ENCODE data around the gene MGME1.

MGME1 gene

DNA sequence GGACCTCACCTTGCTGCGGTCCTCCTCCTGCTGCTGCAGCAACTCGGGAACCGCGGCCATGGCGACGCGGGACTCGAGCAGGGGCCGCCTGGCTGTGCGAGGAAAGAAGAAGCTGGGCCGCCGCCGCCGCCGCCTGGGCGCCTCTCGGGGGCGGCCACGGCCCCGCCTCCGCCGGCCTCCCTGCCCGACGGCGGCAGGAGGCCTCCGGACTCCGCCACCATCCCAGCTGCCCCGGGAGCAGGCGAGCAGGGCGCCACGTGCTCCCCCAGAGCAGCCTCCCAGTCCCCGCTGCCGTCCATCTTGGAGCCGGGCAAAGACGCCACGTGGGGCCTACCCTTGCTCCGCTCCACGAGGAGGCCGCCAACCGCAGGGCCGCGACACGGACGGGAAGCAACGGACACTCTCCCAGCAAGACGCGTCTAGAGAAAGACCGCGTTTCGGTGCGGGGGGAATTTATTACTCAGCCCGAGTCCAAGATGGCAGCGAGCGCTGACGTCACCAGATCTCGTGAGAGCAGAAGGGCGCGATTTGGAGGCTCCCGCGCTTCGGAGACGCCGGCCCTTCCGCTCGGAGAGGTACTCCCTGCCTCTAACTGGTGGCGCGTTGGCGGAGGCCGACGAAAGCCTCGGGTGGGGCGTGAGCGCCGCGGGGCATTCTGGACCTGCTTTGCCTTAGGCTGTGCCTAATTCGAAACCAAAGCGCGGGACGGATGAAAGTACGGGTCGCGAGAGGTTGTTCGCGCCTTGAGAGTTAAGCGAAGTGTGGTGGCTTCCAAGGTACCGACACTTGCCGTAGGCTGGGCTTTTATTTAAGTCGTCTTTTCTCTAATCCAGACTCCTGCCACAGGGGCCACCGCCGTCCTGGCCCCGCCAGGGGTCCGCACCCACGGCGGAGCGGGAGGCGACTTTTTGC lies at the start of gene MGME1, which contains the start of gene SNX5:
Gene MGME1 (plus strand): TSS at position 653 of the 912 bp plus-strand sequence. CDS start 842 bp downstream, outside the sequence.
Gene SNX5 (minus strand): TSS at position 429 of the 912 bp plus-strand sequence. CDS start 369 bp downstream, at position 60.
- DNase-seq (ENCODE audit: low spot score) = peak; percentile 99

GRCh38 chr20:17919149-17919548 lies 49.7 kb upstream of the MGME1 start:
- DNase-seq (ENCODE audit: low spot score) = no peak

GRCh38 chr20:17921774-17922173 lies 47.0 kb upstream of the MGME1 start:
- no peak for DNase-seq (ENCODE audit: low spot score)

DNA sequence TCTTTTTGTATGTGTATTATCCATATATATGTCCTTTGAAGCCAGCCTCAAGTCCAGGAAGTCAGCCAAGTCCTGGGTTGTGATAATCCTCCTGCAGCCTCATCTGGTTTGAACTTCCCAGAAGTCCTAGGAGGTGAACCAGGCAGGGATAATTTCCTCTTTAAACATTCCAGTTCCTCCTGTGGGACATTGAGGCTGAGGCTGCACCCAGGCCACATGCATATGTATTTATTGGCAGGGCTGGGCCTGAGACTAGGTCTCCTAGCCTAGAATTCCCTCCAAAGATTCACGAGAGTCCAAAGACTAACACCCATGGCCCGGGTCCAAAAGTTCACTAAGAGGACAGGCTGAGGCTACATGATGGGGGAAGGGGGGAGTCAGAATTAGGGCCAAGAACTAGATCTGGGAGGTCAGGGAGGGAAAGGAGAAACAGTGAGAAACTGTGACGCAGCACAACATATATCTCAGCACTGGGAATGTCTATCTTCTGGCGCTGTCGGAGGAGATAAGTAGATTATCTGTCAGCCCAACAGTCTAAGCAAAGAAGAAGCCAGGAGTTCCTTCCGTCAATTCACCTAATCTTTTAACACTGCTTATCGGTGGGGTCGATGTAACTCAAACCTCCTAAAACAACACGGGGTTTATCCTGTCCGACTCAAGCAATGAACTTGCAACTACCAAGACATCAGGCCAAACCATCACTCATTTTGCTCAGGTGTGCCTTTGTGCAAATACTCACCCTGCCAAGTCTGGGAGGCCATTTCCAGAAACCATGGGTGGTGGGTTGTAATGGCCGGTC lies 43.5 kb upstream of the MGME1 start:
- DNase-seq (ENCODE audit: low spot score) = no peak

DNA sequence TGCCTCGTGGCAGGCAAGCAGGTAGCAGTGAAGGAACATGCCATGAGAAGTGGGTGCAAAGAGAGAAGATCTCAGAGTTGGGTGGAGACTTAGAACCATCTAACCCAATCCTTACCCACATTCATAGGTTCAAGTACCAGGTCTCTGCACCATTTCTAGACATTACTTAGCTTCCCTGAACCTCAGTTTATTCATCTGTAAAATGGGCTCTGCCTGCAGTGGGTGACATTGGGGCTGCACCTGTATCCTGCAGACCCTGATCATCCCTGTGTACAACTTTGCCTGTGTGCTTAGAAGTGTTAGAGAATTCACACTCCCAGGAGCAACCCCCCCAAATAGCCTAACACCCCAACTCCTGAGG lies 42.9 kb upstream of the MGME1 start:
- DNase-seq (ENCODE audit: low spot score) = no peak

- DNase-seq (ENCODE audit: low spot score) = no peak
Measured at GRCh38 chr20:17928211-17928611, 40.6 kb upstream of the MGME1 start.

DNA sequence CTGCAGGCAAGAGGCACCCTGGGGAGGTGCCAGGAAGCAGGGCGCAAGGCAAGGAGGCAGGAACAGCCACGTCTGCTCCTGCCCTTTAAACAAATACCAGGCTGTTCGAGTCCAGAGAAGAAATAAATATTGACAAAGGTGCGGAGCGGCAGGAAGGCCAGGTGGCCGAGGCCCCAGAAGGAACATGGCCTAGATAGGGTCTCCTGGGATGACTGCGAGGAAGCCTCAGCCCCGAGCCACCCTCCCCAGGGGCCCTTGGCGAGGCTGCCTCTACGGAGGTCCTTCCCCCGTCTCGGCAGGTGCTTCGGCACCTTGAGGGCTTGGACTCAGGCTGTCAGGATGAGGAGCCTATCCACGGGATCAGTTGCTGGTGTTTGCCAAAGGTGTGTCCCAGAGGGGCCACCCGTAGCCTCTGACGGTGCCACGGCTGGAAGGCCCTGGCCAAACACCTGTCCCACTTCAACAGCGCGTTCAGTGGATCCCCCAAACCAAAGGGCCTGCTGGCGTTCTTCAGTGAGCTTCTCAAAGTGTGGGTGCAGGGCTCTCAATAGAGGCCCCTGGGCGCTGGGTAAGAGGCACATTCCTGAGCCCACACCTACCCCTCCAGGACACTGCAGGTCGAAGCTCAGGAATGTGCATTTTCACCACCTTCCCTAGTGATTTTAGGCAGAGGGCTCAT lies 40.0 kb upstream of the MGME1 start:
- DNase-seq (ENCODE audit: low spot score) = no peak

DNA sequence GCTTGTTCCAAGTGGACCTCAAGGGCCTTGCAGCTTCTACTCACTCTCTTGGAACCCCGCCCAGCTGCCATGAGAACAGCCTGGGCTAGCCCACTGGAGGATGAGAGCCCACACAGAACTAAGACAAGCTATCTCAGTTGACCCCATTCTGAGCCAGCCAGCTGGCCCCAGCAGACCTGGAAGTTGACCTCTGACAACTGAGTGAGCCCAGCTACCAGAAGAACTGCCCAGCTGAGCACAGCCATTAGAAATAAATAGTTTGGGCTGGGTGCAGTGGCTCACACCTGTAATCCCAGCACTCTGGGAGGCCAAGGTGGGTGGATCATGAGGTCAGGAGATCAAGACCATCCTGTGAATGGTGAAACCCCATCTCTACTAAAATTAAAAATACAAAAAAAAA lies 37.3 kb upstream of the MGME1 start:
- no peak for DNase-seq (ENCODE audit: low spot score)

DNA sequence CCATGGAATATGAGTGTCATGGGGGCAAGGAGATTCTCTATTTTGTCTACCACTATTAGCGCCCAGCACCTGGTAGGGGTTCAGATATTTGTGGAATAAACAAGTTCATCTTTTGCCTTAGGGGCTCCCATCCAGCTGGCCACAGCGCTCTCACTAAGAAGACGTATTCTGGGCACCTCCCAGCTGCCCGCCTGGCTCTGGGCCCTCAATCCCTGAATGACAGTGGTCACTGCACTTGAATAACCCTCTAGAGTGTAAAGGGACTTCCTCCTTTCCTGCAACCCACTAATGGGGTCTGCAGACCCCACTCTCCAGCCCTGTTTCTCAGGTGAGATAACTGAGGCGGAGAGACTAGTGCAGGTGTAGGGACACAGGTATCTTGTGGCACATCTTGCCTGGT lies 36.4 kb upstream of the MGME1 start:
- no peak for DNase-seq (ENCODE audit: low spot score)

GRCh38 chr20:17933121-17933520 lies 35.7 kb upstream of the MGME1 start:
- DNase-seq (ENCODE audit: low spot score) = no peak

GRCh38 chr20:17933711-17934110 lies 35.1 kb upstream of the MGME1 start:
- no peak for DNase-seq (ENCODE audit: low spot score)

DNA sequence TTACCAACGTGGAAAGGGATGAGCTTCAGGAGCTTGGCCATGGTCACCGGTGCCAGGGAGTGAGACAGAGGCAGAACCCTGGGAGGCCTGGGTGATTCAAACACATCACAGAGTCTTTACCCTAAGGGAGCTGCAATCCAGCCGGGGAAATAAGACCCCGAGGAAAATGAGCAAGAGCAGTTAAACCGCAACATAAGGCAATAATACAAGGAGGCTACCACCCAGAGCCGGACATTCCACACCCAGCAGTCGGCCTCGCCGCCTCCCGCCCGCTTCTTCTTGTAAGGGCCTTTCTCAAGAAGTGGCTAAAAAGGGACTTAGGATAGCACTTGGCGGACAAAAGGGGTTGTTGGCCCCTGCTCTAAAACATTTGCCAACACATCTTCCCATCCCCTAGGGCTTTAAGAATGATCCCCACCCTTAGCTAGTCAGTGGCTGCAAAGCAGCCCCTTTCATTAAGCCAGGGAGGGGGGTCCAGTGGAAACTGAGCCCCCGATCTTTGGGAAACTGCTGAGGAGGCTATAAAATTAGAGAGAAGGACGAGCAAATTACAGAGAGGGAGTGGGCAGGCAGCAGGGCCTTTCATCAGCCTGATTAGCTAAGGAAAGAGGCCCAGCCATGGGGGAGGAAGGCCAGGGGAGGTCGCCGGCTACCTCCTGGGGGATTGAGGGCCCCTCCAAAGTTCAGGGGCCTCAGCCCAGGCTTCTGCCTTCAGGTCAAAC lies 34.5 kb upstream of the MGME1 start:
- no peak for DNase-seq (ENCODE audit: low spot score)

- no peak for DNase-seq (ENCODE audit: low spot score)
Measured at GRCh38 chr20:17935186-17935585, 33.6 kb upstream of the MGME1 start.

DNA sequence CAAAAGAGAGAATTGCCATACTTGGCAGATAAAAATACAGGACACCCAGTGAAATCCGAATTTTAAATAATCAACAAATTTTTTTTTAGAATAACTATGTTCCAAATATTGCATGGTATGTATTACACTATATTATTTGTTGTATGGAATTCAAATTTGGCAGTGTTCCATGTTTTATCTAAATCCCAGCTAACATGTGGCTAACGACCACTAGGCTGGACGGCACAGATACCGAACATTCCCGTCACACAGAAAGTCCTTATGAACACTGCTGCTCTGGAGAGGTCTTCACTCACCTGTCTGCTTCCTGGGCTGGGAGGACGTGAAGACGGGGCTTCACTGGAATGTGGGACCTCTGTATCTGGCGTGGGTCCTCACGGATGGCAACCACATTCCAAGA lies 33.1 kb upstream of the MGME1 start:
- DNase-seq (ENCODE audit: low spot score) = no peak

- no peak for DNase-seq (ENCODE audit: low spot score)
Measured at GRCh38 chr20:17936286-17936760, 32.5 kb upstream of the MGME1 start.

DNA sequence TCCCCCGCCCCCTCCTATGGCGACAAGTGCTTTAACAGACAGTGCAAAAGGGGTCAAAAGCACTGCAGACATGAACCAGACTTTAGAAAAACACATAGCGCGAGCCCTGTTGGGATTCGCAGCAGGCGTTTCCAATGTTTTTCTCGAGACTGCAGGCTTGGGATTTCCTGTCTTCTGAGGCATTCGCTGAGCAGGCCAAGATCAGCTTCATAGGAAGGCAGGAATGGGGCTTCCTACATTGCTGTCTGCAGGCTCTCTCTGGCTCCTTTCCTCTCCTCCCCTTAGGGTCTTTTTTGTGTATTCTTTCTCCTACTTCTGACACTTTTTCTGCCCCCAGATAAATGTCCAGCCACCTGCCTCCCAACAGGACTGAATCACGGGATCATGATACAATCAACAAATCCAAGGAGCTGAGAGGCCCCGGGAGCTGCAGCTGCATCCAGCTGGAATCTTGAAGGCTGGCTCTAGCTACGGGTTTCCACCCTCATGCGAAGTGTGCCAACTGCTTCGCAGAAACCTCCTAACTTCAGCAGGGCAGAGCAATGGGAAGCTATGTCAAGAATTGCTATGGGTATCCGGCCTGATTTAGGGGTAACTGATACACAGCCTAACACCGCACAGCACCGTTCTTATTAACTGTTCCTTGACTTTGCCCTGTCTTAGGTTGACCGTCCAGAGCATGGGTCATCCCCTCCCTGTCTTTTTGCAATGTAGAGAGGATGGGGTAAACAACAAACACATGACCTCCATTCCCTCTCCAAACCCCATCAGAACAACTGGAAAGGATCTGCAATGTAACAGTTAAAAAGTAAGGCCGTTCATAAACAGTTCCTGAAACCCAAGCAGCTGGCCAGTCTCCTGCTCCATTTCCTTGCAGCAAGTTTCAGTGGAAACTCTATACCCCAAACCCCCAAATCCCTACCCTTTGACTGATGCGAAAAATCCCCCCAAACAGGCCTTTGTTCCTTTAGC lies 31.8 kb upstream of the MGME1 start:
- DNase-seq (ENCODE audit: low spot score) = no peak

DNA sequence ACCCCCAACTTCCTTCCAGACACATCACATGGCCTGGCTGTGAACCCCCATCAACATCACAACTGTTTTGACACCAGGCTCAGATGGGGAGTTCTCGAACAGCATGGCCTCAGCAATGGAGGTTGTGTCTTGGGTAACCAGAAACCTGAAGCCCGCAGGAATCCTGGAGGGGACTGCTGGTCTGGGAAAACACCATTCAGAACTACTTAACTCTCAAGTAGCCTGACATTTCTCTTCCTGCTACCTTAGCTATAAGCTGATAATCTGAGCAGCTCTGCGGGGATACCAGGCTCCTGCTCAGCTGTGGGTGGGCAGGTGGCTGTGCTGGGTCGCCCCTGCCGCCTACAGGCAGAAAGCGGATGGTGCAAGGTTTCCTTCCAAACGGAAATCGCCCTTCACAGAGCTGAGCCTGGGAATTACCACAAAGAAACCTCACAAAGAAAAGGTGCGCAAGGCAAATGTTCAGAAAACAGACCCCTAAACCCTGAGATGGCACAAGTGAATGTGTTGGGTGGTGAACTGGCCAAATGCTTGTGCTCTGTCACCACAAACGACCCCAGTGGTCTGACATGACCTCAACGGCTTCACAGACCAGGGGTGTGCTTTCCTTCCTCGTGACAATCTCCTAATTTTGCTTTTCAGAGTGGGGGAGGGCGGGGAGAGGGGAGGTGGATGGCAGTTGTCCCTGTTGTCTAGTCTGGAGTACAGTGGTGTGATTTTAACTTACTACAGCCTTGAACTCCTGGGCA lies 29.8 kb upstream of the MGME1 start:
- DNase-seq (ENCODE audit: low spot score) = peak; percentile 36

DNA sequence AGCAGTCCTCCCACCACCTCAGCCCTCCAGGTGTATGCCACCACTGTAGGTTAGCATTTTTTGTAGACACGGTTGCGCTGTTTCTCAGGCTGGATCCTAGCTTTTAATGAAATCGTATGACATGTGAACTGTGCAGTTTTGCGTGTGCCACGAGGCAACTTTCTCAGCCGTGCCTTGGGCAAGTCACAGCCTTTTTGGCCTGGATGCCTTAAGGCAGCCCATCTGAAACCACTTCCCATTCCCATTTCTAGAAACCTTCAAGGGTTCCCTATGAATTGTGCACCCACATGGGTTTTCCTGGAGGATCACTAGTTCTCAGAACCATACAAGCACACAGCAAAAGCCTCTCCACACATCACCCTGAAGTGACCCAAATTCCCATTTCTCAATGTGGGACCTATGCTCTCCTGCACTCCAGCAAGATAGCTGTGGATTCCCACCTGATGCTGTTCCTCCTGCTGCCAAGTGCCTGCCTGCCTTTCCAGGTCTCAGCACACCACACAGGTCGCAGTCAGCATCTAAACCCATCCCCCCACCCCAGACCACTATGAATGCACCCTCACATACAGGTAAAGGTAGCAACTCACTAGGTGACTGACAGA lies 29.1 kb upstream of the MGME1 start:
- no peak for DNase-seq (ENCODE audit: low spot score)

Data from putamen (tissue), 1 donor.